GM18909 (cell line): ENCODE data around the gene ORM1.
"Not testable (repeated sequence)": the region's sequence is repeated elsewhere in the genome, so short reads cannot be mapped to it uniquely, and the experiment has no call there.

ENCODE experiments used
- ATAC-seq: cut with Tn5 transposase; IDR thresholded peaks from one replicate; pipeline ENCODE4 v1.9.1; 2021; ENCODE audit warnings: mild to moderate bottlenecking; ENCODE audit not compliant: unreplicated experiment, poor library complexity

ORM1 gene

GRCh38 chr9:114322831-114323531 lies at the start of gene ORM1:
TSS of gene ORM1 (plus strand) at chr9:114323098. CDS start at chr9:114323134, 36 bp downstream.
- not testable (repeated sequence) for ATAC-seq

DNA sequence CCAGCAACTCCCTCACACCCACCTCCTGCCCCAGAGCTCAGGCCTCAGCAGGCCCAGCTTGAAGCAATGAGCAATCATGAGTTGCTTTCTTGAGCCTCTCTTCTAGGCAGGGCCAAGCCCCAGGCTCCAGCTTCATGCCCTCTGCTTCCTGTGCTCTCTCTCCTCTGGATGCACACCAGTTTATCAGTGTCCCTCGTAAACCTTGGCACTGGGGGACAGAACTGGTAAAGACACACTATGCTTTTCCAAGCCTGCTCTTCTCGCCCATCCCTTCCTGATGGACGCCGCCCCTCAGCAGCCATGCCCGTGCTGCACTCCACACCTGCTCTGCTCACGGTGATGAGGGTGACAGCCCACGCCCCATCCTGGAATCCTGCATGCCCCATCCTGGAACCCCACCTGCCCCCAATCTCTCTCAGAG lies 49.4 kb upstream of the ORM1 start:
- ATAC-seq = no peak

GRCh38 chr9:114274217-114274616 lies 48.7 kb upstream of the ORM1 start:
- ATAC-seq = no peak

DNA sequence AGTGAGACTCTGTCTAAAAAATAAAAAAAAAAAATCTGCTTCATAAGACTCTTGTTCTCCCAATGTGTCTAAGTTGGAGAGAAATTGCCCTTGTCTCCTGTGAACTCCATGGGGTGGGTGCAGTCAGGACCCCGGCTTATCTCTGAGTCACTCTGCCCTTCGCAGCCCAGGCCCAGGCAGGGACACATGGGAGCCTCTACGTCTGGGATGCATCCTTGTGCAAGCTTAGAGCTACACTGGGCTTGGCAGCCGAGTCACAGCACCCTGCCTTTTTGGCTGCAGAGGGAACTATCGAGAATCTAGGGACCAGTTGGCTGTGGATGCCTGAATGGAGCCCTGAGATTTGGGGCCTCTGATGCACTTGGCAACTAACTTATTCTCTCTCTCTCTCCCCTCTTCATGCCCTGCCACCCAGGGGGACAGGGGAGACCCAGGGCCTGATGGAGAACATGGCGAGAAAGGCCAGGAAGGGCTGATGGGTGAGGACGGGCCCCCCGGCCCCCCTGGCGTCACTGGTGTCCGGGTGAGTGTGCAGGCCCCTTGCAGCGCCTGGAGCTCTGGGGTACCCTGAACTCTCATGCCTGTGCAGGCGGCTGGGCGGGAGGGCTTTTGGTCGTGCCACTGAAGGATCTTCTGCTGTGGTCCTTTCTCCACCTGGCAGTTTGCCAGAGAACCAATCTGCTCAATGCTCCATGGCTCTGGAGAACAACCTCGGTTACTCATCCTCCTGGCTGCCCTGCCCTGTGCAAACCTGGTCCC lies 47.5 kb upstream of the ORM1 start:
- ATAC-seq = no peak

GRCh38 chr9:114276908-114277821 lies 45.7 kb upstream of the ORM1 start:
- no peak for ATAC-seq

DNA sequence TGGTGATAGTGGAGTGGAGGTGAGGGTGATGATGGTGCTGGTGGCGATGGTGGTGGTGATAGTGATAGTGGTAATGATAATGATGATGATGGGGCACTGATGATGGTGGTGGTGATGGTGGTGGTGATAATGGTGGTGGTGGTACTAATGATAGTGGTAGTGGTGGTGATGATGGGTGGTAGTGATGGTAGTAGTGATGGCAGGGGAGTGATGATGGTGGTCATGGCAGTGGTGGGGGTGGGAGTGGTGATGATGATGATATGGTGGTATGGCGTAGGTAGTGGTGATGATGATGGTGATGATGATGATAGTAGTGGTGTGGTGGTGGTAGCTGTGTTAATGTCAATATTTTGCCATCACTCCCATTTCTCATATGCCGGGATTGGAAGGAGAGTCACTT lies 44.5 kb upstream of the ORM1 start:
- no peak for ATAC-seq

DNA sequence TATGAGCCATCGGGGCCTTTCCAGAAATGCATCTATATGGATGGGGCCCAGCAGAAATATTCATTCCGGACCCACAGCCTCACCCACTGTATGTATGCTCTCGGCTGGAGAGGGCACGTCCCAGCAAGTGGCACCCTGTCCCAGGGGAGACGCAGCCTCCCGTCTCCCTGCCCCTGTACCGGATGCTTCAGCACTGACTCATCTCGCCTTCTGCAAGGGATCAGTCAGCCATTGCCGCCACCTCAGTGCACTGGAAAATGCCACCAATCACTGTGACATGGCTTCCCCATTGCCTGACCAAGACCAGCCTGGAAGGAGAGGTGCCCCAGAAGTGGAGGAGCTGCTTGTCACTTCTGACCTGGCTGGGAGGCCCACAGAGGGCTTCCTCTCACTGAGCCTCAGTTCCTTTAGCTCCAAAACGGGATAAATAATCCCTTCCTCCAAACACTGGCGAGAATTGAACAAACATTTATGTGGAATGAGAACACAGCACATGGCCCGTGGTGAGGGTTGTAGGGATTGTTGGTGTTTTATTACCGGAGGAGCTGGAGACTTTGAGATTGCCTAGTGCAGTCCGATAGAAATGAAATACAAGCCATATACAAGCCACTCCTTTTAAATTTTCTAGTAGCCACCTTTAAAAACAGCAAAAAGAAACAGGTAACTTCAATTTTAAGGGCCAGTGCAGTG lies 43.9 kb upstream of the ORM1 start:
- ATAC-seq = no peak

- ATAC-seq = no peak
Observed at GRCh38 chr9:114279693-114280092, 43.2 kb upstream of the ORM1 start.

DNA sequence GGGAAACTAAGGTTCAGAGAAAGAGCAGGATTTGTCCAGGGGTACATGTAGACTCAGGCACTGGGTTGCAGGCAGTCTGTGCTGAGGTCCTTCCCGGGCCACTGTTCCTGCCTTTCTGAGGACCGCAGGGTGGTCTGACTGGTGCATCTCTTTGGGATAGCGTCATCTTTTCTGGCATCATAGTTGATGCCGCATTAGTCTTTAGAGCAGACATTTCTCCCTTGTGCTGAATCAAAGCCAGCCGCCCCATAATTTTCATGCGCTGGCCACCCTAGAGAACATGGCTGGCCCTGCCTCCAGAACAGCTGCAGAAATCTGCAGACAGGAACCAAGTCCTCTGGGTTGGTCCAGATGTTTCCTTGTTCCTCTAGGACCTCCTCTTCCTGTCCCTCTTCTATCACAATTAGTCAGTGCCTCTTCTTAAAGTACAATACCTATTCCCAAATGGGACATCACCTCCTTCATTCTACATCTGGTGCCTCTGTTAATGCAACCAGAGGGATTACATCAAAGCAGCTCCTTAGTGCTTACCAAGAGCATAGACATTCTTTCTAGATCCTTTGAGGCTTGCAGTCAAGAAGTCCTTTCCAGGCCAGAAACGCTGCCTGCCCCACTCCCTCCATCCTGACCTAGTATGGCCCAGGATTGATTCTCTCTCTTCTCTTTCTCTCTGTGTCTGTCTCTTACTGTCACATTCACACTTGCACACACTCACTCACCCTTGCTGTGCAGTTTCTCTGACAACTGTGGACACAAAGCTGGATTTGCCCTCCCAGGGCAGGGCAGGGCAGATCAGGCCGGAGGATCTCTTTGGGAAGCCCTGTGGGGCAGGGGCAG lies 42.0 kb upstream of the ORM1 start:
- no peak for ATAC-seq

GRCh38 chr9:114281473-114282103 lies 41.3 kb upstream of the ORM1 start:
- no peak for ATAC-seq

DNA sequence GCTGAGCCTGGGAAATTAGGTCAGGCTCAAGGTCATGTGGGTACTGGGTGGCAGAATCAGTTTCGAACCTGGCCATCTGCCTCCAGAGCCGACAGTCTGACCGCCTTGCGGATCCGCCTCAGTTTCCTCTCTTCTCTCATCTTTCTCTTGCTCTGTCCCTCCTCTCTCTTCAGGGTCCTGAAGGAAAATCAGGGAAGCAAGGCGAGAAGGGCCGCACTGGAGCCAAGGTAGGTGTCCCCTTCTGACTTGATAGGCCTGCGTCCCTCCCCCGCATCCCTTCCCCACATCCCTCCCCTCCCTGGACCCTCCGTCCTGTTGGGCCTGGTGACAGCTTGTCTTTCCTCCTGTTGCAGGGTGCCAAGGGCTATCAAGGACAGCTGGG lies 40.8 kb upstream of the ORM1 start:
- no peak for ATAC-seq

- no peak for ATAC-seq
Observed at GRCh38 chr9:114282507-114282906, 40.4 kb upstream of the ORM1 start.

DNA sequence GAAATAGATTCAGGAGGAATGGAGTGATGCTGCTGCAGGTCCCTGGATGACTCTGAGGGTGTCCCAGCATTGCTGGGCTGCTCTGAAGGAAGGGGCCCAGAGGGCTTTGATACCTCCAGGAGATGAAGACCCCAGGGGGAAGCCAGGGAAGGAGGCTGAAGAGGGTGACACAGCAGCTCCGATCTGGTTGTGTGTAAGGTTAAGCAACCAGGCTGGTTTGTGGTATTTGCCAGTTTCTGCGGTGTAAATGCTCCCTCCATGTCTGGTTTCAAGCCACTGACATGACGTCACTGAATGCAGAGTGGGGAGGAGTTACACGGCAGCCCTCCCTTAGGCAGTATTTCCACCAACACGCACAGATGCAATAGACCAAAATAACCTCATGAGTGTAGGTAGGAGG lies 40.0 kb upstream of the ORM1 start:
- ATAC-seq = peak; percentile 45

GRCh38 chr9:114283551-114284111 lies 39.3 kb upstream of the ORM1 start:
- no peak for ATAC-seq

GRCh38 chr9:114284316-114285060 lies 38.4 kb upstream of the ORM1 start:
- no peak for ATAC-seq

- ATAC-seq = no peak
Observed at GRCh38 chr9:114285166-114285867, 37.6 kb upstream of the ORM1 start.

- ATAC-seq = no peak
Observed at GRCh38 chr9:114286146-114286679, 36.7 kb upstream of the ORM1 start.
